Right atrium auricular region (tissue), 2 donors: Measurements from ENCODE around the gene GLIS2. TPM values are rescaled to one million over a fixed set of nuclear protein-coding genes. Genes with fewer than 3 reads are reported as not detected.
A peak's percentile ranks its signal among the peaks of the same experiment; 100 is the strongest.

Experiments
- DNase-seq: peaks from one replicate; pipeline ENCODE4 v3.0.0-alpha.2; 2019; ENCODE audit warnings: low spot score
- H3K27ac ChIP-seq, 2 donors: fragments of 200-600 bp; sonication (generic); 1 replicate in 1 of 2; 2 replicates in 1 of 2; pipeline ENCODE4 v1.5.1; 2016 to 2019
- H3K27me3 ChIP-seq, 2 donors: fragments of 200-600 bp; sonication (generic); one replicate each; pipeline versions ENCODE4 v1.5.1 to v1.6.0; 2017 to 2019
- H3K36me3 ChIP-seq: fragments of 200-600 bp; sonication (generic); one replicate; pipeline ENCODE4 v1.5.1; 2016
- H3K4me1 ChIP-seq, 2 donors: fragments of 200-600 bp; sonication (generic); one replicate each; pipeline versions ENCODE4 v1.5.1 to v1.6.0; 2017 to 2019
- H3K4me3 ChIP-seq, 2 donors: fragments of 200-600 bp; sonication (generic); 1 replicate in 1 of 2; 2 replicates in 1 of 2; pipeline ENCODE4 v1.5.1; 2017 to 2019; ENCODE audit warnings: mild to moderate bottlenecking in 1 of 2, moderate library complexity in 1 of 2
- H3K9me3 ChIP-seq, 2 donors: fragments of 200-600 bp; sonication (generic); one replicate each; pipeline ENCODE4 v1.5.1; 2019
- total RNA-seq, 2 donors: library from RNA; depleted of rRNA; stranded (reverse); fragments of >200 nt; gene quantifications; one replicate each; pipeline ENCODE4 v1.1.0, GENCODE V29; 2016
- TF ChIP-seq, protein P1 (sequence below), 2 donors: fragments of 200-600 bp; sonication (generic); IDR thresholded peaks; one replicate each; pipeline ENCODE4 v1.5.1; 2019; ENCODE audit warnings: antibody characterized with exemption in 2 of 2

The GLIS2 gene
- total RNA-seq, 2 donors from 2014 or later = 10.3 to 16.0 TPM

DNA sequence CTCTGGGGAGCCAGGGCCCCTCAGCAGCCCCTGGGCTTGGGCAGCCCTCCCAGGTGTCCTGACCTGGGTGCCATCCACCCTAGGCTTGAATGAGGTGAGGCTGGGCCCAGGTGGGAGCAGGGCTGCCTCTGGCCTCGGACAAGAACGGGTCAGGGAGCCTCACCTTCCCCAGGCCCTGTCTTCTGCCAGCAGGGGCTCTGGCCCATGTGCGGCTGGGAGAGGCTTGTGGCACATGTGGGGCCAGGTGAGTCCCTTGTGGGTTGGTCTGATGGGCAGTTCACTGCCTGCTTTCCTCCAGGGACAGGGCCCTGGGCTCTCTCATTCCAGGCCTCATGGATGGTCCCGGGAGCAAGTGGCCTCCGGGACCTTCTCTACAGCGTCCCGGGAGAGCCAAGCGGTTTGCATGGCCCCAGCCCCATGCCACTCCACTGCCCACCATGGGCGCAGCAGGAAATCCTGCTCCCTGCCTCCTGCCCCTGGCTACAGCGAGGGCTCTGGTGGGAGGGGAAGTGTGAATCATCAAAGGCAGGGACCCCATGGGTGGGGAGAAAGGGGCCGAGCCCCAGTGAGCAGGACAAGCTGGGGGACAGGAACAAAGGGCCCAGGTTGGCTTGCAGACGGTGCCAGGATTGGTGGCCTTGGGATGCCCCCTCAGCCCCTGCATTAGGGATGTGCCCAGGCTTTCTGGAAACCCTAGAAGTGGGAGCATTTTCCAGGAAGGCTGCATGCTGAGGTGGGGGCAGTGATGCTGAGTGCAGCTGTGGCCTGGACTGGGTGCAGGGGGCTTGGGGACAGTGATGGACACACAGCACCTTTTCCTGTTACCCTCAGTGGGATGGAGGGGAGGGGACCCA is 68.0 kb downstream of the GLIS2 start:
- peaks cover 25% of the 10 kb centered on the region for H3K36me3 ChIP-seq
- no peak for DNase-seq
- TF ChIP-seq, protein P1, sequence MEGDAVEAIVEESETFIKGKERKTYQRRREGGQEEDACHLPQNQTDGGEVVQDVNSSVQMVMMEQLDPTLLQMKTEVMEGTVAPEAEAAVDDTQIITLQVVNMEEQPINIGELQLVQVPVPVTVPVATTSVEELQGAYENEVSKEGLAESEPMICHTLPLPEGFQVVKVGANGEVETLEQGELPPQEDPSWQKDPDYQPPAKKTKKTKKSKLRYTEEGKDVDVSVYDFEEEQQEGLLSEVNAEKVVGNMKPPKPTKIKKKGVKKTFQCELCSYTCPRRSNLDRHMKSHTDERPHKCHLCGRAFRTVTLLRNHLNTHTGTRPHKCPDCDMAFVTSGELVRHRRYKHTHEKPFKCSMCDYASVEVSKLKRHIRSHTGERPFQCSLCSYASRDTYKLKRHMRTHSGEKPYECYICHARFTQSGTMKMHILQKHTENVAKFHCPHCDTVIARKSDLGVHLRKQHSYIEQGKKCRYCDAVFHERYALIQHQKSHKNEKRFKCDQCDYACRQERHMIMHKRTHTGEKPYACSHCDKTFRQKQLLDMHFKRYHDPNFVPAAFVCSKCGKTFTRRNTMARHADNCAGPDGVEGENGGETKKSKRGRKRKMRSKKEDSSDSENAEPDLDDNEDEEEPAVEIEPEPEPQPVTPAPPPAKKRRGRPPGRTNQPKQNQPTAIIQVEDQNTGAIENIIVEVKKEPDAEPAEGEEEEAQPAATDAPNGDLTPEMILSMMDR (IDR thresholded peaks at IDR 0.05) = no peak
- H3K27me3 ChIP-seq = no peaks in the 10 kb centered on the region
- H3K4me3 ChIP-seq = no peak overlapping the region
- no peaks in the 10 kb centered on the region for H3K9me3 ChIP-seq
- peaks cover 0 to 54% of the 10 kb centered on the region in 2 donors for H3K4me1 ChIP-seq
- H3K27ac ChIP-seq = no peak overlapping the region

DNA sequence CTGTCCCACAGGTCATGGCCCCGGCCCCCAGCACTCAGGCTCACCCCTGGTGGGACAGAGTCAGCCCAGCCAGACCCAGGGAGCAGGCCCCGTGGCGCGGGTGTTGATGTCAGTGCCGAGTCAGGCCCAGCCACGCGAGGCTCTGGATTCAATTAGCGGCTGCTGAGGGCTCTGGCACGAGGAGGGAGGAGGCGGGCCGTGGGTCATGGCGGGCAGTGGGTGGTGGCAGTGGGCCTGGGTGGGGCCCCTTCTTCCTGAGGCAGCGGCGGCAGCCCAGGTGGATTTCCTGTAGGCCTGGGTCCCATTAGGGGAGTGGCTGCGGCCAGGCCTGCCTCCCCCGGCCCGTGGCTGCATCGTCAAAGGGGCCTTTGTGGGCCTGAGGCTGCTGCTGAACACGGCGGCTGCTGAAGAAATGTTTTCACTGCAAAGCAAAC is 68.7 kb downstream of the GLIS2 start:
- H3K4me3 ChIP-seq = no peak overlapping the region
- no peak overlapping the region for H3K27ac ChIP-seq
- H3K9me3 ChIP-seq = no peaks in the 10 kb centered on the region
- H3K4me1 ChIP-seq = peaks cover 0 to 58% of the 10 kb centered on the region in 2 donors
- H3K36me3 ChIP-seq = peaks cover 25% of the 10 kb centered on the region
- DNase-seq = no peak
- TF ChIP-seq, protein P1 (IDR thresholded peaks at IDR 0.05) = no peak
- H3K27me3 ChIP-seq = no peaks in the 10 kb centered on the region

DNA sequence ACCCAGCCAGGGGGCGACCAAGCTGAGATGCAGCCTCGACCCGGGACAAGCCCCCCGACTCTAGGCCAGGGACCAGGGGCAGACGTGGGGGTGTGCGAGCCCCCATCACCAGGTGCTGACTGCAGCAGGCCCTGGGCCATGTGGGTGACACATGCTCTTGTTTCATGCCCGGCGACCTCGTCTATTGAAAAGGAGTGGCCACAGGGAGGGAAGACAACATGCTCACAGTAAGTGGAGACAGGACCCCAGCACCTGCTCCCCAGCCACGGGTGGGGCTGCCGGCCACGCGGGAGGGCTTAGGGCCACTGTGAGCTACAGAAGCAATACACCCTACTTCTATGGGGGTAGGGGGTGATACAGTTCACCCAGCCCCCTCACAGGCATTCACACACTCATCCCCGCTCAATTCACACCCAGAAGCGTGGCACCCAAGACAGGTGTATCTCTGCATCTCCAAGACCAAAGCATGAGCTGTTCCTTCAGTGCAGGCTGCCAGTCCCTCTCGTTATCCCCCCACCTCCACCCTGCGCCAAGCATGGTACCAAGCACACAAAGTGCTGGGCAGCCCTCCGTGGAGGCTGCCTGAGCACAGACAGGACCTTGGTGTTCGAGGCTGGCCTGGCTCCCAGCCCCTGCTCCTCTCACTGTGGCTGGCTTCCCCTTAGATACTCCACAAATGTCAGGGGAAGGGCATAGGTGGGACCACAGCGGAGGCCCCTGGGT is 69.4 kb downstream of the GLIS2 start:
- H3K9me3 ChIP-seq = no peaks in the 10 kb centered on the region
- no peak overlapping the region for H3K4me3 ChIP-seq
- H3K27ac ChIP-seq = no peak overlapping the region
- peaks cover 25% of the 10 kb centered on the region for H3K36me3 ChIP-seq
- H3K27me3 ChIP-seq = no peaks in the 10 kb centered on the region
- H3K4me1 ChIP-seq = peaks cover 0 to 54% of the 10 kb centered on the region in 2 donors
- TF ChIP-seq, protein P1 (IDR thresholded peaks at IDR 0.05) = no peak
- no peak for DNase-seq

DNA sequence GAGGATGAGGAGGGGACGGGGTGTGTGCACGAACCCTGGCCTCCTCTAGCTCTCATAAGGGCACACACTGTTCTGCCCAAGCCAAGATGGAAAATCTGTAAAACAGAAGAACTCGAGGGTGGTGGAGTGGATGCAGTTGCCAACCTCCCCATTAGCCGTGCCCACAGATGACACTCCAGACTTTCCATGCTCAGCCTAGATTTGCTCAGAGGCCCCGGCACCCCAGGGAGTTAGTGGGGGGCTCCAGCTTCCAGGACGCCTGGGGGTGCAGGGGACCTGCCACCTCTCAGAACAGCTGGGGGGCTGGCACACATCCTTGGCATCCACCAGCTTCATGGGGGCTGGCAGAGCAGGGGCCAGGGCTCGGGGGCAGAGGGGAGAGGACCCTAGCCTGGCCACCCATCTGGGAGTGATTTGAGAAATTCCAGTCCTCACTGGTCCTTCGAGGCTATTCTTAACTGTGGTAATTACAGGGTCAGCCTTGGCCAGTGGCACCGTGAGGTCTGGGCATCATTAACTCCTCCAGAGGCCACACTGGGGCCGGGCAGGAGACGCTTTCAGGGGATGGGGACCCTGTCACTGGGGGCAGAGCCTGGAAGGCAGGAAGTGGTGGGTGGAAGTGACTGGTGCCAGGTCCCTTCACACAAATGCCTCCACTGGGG is 70.1 kb downstream of the GLIS2 start:
- Histone ChIP-seq H3K27ac (peak overlapping the region; percentile 25 to 46), H3K27me3 (no peaks in the 10 kb centered on the region), H3K9me3 (no peaks in the 10 kb centered on the region), H3K4me1 (peaks cover 0 to 49% of the 10 kb centered on the region in 2 donors), H3K36me3 (peaks cover 21% of the 10 kb centered on the region), H3K4me3 (no peak overlapping the region)
- no peak for DNase-seq
- TF ChIP-seq, protein P1 (IDR thresholded peaks at IDR 0.05) = no peak

DNA sequence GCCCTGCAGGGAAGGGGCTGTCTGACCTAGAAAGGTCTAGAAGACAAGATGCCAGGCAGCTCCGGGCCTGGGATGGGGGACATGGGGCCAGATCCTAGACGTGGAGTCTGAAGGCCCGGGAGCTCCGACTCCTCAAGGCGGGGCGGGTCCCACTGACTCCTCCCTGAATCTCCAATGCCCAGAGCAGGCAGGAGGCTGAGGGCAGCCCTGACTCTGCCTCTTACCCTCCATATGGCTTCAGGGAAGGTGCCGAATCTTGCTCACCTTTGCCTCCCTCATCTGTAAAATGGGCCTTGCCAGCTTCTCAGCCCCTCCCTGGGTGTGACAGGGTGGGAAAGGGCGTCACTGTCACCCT is 70.6 kb downstream of the GLIS2 start:
- TF ChIP-seq, protein P1 (IDR thresholded peaks at IDR 0.05) = no peak
- Histone ChIP-seq H3K36me3 (peaks cover 16% of the 10 kb centered on the region), H3K9me3 (no peaks in the 10 kb centered on the region), H3K4me3 (no peak overlapping the region), H3K27me3 (no peaks in the 10 kb centered on the region), H3K4me1 (peaks cover 0 to 49% of the 10 kb centered on the region in 2 donors), H3K27ac (peak overlapping the region; percentile 25 to 46)
- DNase-seq = no peak
